GM12878 (cell line): Measurements from ENCODE around the gene PFDN4.

ENCODE experiments used
- CBFB ChIP-seq: IDR thresholded peaks from 2 replicates; pipeline ENCODE4 v1.6.1; 2016; ENCODE audit warnings: antibody characterized with exemption, low read depth
- EZH2 ChIP-seq: IDR thresholded peaks from 2 replicates; pipeline ENCODE4 v1.6.1; 2012; ENCODE audit warnings: low read depth, mild to moderate bottlenecking, control low read depth, inconsistent platforms, low read length, borderline replicate concordance; ENCODE audit not compliant: control insufficient read depth
- POLR2A ChIP-seq: IDR thresholded peaks from 2 replicates; pipeline ENCODE4 v1.6.1; 2011; ENCODE audit warnings: low read depth, mild to moderate bottlenecking, low read length

GRCh38 chr20:54255157-54255556, 47.3 kb downstream of the PFDN4 start:
- TF ChIP-seq CBFB (no peak), EZH2 (no peak), POLR2A (no peak)
